Heart left ventricle (tissue), 13 donors: ENCODE data around the gene ATRNL1.

Experiments
- POLR2A ChIP-seq, 2 donors: fragments of 450-650 bp; IDR thresholded peaks; one replicate each; pipeline ENCODE4 v1.6.1; 2017; ENCODE audit warnings: antibody characterized with exemption in 2 of 2, mild to moderate bottlenecking in 2 of 2, moderate library complexity in 2 of 2
- TF ChIP-seq, protein P1 (sequence below), 12 donors: fragments of 200-600 bp; sonication (generic) in 4 of 12; IDR thresholded peaks; one replicate each; pipeline versions ENCODE4 v1.5.0 to v1.8.0; 2018 to 2022; ENCODE audit warnings: antibody characterized with exemption in 12 of 12, mild to moderate bottlenecking in 5 of 12
- donor health status: ischemic (EF 13 %, LVEDD 7.1; RV severe dilation, severe dysfunction).
- donor health status: DM: no; HTN: yes; CAD: no.
- donor health status: DM: no; HTN: no; CAD: no.
- donor health status: ischemic (EF 25% LVEDD 6.9; RV normal size, moderate dysfunction).
- donor health status: ischemic (EF 25% LVEDD 5.7; RV mildly dilated, moderate dysfunction).
- donor health status: ischemic (EF 35%, LVEDD 5.7; RV mildly dilated, moderate dysfunction).
- donor health status: nonischemic (EF 11% LVEDD 7.7; RV severe dilation, severe dysfunction).
- donor health status: DM: yes; HTN: yes; CAD: no.
- donor health status: PGD.
- donor health status: ischemic (EF 29% LVEDD 5.4; RV normal size, mild dysfunction).
- donor health status: nonischemic (EF 23%, LVEDD 6.1; RV moderate dilation, normal function).

DNA sequence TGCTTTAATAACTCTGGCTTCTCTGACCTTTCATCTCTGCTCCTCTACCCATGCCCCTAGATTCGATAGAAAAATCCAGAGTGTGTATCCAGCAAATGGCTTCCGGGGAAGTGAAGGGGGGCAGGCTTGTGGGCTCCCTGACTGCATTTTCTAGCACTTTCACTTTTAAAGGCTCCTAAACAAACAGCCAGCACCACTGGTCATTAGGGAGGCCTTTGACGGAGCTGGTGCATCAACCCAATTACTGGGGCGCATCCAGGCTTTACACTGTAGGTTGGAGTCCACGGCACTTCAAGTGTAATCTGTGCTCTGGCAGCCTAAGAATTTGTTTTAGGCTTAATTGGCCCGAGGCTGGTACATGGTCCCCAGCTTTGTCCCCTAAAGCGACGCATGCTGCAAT, 887.9 kb downstream of the ATRNL1 start:
- TF ChIP-seq, protein P1, sequence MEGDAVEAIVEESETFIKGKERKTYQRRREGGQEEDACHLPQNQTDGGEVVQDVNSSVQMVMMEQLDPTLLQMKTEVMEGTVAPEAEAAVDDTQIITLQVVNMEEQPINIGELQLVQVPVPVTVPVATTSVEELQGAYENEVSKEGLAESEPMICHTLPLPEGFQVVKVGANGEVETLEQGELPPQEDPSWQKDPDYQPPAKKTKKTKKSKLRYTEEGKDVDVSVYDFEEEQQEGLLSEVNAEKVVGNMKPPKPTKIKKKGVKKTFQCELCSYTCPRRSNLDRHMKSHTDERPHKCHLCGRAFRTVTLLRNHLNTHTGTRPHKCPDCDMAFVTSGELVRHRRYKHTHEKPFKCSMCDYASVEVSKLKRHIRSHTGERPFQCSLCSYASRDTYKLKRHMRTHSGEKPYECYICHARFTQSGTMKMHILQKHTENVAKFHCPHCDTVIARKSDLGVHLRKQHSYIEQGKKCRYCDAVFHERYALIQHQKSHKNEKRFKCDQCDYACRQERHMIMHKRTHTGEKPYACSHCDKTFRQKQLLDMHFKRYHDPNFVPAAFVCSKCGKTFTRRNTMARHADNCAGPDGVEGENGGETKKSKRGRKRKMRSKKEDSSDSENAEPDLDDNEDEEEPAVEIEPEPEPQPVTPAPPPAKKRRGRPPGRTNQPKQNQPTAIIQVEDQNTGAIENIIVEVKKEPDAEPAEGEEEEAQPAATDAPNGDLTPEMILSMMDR (IDR thresholded peaks at IDR 0.05) = no peak
- TF ChIP-seq POLR2A (IDR thresholded peaks at IDR 0.05) = no peak
